HepG2 (cell line): Measurements from ENCODE around the gene ALK.

Experiments
- KDM2A ChIP-seq: sonication (generic); formaldehyde crosslinking; IDR thresholded peaks from 2 replicates; pipeline ENCODE4 v1.4.0; 2020; ENCODE audit warnings: low read depth, missing genetic modification reagents, borderline replicate concordance
- RORA ChIP-seq: sonication (generic); formaldehyde crosslinking; IDR thresholded peaks from 2 replicates; pipeline ENCODE4 v1.5.0; 2020; ENCODE audit warnings: mild to moderate bottlenecking, missing genetic modification reagents, moderate library complexity
- ZNF282 ChIP-seq: fragments of 450-650 bp; IDR thresholded peaks from 2 replicates; pipeline ENCODE4 v1.6.1; 2018; ENCODE audit not compliant: partially characterized antibody
- ZZZ3 ChIP-seq: sonication (generic); formaldehyde crosslinking; IDR thresholded peaks from 2 replicates; pipeline ENCODE4 v1.4.0; 2020; ENCODE audit warnings: missing genetic modification reagents, mild to moderate bottlenecking, borderline replicate concordance
- TF ChIP-seq, protein P1 (sequence below): sonication (generic); formaldehyde crosslinking; IDR thresholded peaks from 2 replicates; pipeline ENCODE4 v1.5.0; 2020; ENCODE audit warnings: mild to moderate bottlenecking, missing genetic modification reagents, moderate library complexity

DNA sequence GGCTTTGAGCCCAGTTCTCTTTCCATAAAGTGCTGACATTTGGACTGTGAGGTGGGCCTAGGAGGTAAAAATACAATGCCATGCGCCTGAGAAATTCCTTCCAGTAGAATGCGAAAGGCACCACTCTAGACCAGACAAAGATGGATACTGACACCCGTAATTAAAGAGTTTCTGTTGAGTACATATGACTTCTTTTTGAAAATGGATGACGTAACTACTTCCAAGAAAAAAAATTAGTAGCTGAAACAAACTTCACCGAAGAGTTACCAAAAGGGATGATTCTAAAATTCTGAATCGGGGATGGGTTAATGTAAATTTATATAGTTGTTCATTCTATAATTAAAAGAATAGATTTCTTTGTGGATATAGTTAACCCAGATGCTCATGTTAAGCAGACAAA lies 146.8 kb downstream of the ALK start:
- TF ChIP-seq, protein P1, sequence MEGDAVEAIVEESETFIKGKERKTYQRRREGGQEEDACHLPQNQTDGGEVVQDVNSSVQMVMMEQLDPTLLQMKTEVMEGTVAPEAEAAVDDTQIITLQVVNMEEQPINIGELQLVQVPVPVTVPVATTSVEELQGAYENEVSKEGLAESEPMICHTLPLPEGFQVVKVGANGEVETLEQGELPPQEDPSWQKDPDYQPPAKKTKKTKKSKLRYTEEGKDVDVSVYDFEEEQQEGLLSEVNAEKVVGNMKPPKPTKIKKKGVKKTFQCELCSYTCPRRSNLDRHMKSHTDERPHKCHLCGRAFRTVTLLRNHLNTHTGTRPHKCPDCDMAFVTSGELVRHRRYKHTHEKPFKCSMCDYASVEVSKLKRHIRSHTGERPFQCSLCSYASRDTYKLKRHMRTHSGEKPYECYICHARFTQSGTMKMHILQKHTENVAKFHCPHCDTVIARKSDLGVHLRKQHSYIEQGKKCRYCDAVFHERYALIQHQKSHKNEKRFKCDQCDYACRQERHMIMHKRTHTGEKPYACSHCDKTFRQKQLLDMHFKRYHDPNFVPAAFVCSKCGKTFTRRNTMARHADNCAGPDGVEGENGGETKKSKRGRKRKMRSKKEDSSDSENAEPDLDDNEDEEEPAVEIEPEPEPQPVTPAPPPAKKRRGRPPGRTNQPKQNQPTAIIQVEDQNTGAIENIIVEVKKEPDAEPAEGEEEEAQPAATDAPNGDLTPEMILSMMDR (CRISPR knock-in tag): no peak
- TF ChIP-seq KDM2A (no peak), RORA (no peak), ZZZ3 (CRISPR knock-in tag) (no peak), ZNF282 (no peak)
